HG03521 (cell line): ENCODE measurements around the gene LONRF3.
"Not testable (repeated sequence)": the region's sequence is repeated elsewhere in the genome, so short reads cannot be mapped to it uniquely, and the experiment has no call there.

Experiments used
- ATAC-seq: cut with Tn5 transposase; IDR thresholded peaks from one replicate; pipeline ENCODE4 v1.9.1; 2021; ENCODE audit warnings: mild to moderate bottlenecking, moderate library complexity; ENCODE audit not compliant: unreplicated experiment

LONRF3 gene

DNA sequence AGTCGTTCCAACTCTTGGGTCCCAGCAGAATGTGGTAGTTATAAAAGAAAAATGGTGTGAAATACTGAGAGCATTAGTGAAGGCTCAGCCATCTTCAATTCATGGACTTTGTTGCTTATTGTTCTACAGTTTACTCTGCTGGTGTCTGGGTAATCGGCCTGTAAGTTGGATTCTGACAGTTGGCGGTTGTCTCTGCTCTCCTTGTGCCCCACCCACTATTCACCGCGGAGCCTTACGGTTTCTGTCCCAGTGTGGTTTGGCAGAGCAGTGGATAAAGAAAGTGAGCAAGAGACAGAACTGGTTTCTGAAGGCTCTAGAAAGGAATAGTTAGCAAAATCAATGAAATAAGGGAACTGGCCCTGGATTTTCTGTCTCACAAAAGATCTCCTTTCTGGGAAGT lies 9.1 kb downstream of the LONRF3 start:
- ATAC-seq = no peak

DNA sequence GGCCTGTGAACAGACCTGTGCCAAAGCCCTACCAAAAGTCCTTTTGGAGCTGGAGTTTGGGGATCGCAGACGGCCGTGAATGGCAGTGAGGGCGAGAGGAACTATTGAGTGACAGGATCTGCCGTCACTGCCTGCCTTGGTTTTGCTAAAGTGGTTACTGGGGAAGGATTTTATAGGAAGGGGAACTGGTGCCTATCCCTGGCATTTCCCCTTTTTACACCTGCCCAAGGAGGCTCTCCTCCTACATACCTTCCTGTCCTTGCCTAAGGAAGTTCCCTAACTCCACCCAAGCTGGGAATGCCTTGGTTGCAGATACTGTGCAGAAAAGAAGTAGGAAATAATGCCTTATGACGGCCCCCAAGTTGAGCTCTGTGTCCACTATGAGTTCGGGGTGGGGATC lies 14.5 kb downstream of the LONRF3 start:
- no peak for ATAC-seq

DNA sequence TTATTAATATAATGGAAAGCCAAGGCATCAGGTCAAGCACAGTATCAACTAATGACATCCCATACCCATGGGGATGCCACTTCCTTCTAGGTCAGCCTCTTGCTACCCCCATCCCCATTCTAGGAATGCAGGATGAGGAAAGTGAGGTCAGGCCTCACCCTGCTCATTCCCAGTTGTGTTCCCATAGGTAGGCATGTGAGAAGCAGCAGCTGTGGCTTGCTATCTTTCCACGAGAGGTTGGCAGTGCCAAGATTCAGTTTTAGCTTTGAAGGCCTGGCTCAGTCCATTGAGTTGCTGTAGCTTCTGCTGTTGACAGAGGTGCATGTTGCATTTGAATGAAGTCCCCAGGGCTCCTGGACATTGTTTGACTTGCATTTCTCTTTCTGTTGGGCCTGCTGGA lies 15.5 kb downstream of the LONRF3 start:
- ATAC-seq = no peak

DNA sequence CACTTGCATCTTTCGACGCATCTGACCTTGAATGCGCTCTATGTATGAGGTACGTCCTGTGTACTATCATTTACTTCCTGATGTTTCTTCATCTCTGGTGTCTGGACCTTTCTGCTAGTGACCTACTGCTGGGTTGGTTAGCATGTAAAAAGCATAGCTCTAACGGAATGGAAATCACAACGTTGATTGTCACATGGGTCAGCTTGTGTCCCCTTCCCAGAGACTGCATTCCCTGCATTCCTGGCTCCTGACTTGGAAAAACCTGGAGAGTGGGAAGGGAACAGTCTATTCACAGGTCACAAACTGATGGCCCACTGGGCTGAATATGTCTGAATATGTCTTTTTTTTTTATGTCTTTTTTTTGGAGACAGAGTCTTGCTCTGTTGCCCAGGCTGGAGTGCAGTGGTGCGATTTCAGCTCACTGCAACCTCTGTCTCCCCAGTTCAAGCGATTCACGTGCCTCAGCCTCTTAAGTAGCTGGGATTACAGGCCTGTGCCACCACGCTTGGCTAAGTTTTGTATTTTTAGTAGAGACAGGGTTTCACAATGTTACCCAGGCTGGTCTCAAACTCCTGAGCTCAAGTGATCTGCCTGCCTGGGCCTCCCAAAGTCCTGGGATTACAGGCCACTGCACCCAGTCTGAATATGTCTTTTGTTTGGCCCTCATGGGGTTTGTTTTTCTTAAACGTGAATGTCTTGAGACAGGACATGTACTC lies 16.3 kb downstream of the LONRF3 start:
- no peak for ATAC-seq

DNA sequence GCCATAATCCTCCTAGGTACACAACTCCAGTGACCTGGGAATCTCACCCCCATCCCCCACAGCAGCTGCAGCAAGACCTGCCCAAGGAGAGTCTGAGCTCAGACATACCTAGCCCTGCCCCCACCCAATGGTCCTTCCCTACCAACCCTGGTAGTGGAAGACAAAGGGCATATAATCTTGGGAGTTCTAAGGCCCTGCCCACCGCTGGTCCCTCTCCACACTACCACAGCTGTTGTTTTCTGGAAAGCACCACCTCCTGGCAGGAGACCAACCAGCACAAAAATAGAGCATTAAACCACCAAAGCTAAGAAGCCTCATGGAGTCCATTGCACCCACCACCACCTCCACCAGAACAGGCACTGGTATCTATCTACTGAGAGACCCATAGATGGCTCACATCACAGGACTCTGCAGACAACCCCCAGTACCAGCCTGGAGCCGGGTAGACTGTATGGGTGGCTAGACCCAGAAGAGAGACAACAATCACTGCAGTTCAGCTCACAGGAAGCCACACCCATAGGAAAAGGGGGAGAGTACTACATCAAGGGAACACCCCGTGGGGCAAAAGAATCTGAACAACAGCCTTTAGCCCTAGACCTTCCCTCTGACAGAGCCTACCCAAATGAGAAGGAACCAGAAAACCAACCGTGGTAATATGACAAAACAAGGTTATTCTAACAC lies 18.2 kb downstream of the LONRF3 start:
- ATAC-seq = not testable (repeated sequence)

DNA sequence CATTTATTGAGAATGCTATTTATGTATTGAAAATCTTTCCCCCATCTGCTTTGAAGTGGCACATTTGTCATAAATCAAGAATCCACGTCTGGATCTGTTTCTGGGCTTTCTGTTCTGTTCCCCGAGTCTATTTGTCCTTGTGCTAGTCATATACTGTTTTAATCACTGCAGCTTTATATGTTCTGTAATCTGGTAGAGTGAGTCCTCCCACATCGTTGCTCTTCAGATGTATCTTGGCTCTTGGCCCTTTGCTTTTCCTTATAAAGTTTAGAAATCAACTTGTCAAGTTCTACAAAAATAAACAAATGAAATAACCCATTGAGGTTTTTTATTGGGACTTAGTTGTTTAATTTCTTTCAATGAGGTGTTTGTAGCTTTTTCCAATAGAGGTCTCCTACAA lies 29.0 kb downstream of the LONRF3 start:
- no peak for ATAC-seq

DNA sequence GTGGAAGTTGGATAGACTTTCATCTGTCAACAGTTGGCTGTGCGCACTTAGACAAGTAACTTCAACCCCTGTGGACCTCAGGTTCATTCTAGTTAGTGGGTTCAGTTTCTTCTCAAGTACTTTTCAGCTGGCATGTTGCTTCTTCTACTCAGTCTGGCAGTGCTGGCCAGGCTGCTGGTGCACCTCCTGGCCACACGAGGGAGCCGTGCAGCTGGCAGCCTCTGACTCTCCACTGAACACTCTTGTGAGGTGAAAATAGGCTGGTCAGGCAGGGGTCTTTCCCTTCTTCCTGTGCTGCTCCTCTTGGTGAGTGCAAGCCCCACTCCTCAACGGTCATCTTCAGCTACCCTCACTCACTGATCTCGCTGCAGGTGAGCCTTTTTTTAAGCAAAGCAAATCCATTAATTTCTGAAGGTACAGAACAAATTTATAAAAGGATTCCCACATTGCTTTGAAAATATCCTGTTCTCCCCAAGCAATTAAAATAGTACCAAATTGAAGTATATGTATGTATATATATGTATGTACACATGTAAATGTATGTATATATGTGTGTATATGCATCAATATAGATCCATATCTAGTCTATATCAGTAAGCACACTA lies 30.6 kb downstream of the LONRF3 start:
- ATAC-seq = peak; percentile 70

DNA sequence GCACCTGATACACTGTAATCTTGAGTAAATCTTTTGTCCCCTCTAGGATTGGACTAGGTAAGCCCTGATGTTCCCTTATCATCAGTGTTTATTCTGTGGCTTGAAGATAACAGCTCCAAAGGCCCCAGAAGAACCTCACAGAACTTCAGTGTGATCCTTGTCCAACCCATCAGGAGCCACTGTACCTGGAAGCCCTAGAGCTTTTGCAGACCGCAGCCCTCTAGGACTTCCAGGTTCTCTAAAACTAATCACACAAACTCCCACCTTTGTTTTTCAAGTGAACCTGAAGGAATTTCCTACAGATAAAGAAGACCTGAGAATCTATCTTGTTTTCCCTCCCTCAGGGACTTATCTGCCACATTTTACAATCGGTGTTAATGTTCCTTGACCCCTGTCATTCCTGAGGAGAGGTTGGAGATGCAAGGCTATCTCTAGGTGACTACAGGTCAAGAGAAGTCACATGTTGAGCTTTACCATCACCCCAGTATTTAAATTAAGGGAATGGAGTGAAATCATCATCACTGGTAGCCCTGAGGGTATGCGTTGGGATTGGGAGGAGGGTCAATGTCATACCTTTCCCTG lies 32.9 kb downstream of the LONRF3 start:
- ATAC-seq = no peak

DNA sequence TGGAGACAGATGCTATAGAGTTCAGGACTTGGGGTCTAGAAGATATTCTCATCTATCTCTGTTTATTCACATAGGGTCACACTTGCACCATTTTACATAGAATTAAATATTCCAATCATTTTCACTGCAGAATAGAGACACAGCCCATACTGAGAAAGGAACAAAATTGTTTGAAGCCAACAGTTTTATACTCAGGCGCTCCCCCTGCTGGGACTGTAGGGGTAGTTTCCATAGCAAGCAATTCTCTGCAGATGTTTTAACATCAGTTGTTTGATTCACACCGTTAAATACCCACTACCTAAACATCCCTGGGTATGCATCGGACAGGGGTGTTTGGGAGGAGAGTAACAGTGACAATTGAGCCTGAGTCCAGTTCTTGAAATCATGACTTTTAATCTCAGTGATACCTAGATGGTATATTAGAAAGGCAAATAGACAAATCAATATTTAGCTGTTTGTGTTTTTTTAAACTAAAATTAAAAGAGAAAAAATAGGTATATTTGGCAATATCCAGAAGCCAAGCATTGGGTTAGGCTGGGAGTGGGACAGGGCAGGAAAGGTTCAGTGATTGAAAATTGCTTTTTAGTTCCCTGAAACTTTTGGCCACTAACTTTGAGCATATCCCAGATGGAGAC lies 33.8 kb downstream of the LONRF3 start:
- no peak for ATAC-seq

DNA sequence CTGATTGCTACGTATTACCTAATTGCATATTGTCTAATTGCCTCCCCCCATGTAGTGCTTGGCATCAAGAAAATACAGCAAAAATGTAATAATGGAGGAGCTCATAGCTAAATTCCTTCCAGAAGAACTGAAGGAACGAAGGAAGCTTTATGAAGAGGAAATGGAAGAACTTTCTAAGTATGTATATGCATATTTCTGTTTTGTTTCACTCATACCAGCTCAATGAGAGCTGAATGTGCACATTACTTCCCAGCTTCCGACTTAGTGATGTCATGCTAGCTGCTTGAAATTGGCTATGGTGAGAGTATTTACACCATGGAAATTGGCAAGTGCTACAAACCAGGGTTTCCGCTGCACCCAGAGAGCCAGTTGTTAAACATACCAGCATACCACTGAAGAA lies 34.7 kb downstream of the LONRF3 start:
- ATAC-seq = no peak

DNA sequence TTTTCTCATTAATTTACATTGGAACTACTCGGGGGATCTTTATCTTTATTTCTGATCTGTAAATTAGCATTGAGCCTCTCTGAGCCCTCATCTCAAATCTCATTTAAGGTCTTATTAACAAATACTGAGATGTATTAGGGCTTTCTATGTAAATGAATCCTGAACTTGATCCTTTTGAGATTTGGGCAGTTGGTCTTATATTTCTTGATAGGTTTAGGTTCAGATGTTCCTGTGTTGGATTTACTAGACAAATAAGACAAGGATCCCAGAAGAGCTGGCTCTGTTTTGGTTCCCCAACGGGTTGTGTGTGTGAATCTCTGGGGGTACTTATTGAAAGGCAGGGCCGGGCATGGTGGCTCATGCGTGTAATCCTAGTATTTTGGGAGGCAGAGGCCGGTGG lies 36.1 kb downstream of the LONRF3 start:
- ATAC-seq = no peak

DNA sequence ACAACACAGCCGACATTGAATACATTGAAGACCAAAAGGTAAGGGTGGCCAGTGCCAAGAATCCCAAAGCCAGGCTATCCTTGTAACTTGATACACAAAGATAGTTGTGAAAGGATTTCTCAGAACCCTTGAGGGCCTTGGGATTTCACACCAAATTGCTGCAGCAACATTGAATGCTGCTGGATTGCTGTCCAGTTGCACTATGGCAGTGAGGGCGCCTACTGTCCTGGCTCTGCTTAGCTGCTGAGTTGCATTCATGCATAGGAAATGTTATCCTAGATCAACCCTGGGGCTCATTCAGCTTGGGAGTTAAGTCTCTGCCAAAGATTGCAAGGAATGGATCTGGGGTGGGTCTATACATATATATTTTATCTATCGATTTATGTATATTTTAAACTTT lies 38.7 kb downstream of the LONRF3 start:
- no peak for ATAC-seq

DNA sequence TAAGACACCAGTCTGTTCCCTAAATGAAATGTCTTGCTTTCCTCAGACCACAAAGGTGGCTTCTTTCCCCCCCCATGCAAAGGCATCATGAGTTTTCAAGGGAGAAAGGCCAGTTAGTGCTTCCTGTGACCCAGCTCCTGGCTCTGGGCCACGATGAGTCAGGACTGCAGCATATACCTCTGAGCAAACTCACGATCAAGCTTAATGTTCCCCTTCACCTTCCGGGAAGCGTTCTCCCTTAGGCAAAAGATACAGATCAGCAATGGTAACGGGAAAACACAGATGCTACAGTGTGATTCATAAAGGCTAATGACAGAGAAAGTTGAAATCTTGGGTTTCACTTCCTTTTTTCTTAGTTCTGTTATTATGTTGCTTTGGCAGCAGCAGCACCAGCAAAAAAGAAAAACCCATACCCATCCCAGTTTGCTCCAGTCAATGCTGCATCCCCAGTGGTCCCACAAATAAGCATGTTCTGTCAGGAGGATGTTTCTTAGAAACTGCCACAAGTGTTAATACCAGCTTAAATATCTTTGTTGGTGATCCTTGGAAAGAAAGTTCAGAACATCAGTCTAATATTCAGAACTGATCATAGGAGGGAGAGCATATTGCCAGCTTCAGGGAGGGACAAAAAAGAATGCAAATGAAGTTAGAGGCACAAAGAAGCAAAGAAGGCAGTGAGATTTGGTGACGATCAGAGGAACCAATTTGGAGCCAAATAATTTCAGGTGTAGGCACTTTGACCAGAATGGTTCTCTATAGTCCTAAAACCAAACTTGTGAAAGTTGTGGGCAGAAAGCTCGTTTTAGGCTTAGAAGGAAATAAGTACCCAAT lies 41.2 kb downstream of the LONRF3 start:
- ATAC-seq = peak; percentile 88

DNA sequence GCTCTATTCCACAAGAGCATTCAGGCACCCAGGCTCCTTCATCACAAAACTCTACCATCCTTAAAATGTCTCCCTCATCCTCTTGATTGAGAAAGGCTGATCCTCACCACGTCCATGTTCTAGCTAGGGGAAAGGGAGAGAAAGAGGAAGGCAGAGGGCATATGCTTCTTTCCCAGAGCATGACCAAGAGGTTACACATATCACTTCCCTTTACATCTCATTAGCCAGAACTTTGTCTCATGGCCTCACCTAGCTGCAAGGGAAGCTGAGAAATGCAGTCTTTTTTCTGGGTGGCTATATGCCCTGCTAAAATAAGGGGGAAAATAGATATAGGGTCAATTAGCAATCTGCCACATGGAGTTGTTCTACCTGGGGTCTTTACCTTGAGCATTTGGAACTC lies 42.7 kb downstream of the LONRF3 start:
- ATAC-seq = no peak

DNA sequence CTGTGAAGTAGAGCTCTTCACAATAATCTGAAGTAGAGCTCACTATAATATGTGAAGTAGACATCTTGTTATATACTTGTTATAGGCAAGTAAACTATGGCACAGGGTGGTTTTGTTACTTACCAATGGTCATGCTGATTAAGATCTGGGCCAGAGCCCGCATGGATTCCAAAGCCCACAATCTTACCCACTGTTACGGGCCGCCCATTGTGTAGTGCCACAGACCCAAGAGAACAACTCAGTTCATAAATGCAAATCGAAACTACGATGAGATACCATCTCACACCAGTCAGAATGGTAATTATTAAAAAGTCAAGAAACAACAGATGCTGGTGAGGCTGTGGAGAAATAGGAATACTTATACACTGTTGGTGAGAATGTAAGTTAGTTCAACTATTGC lies 51.5 kb downstream of the LONRF3 start:
- ATAC-seq = no peak

DNA sequence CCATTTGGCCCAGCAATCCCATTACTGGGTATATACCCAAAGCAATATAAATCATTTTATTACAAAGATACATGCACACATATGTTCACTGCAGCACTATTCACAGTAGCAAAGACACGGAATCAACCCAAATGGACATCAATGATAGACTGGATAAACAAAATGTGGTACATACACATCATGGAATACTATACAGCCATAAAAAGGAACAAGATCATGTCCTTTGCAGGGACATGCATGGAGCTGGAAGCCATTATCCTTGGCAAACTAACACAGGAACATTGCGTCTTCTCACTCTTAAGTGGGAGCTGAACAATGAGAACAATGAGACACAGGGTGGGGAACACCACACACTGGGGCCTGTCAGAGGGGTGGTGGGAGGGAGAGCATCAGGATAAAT lies 51.9 kb downstream of the LONRF3 start:
- not testable (repeated sequence) for ATAC-seq

DNA sequence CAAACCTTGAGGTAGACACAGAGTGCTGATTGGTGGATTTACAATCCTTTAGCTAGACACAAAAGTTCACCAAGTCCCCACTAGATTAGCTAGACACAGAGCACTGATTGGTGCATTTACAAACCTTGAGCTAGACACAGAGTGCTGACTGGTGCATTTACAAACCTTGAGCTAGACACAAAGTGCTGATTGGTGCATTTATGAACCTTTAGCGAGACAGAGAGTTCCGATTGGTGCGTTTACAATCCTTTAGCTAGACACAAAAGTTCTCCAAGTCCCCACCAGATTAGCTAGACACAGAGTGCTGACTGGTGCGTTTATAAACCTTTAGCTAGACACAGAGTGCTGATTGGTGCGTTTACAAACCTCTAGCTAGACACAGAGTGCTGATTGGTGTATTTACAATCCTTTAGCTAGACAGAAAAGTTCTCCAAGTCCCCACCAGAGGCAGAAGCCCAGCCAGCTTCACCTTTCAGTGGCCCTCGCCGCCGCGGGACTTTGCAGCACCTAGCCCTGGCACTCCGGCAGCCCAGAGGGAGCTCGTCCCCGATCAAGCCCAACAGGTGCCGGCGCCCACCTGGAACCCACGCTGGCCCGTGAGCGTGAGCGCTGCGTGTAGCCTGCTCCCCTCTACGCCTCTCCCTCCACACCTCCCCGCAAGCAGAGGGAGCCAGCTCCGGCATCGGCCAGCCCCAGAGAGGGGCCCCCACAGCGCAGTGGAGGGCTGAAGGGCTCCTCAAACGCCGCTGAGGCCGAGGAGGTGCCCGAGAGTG lies 53.7 kb downstream of the LONRF3 start:
- not testable (repeated sequence) for ATAC-seq

DNA sequence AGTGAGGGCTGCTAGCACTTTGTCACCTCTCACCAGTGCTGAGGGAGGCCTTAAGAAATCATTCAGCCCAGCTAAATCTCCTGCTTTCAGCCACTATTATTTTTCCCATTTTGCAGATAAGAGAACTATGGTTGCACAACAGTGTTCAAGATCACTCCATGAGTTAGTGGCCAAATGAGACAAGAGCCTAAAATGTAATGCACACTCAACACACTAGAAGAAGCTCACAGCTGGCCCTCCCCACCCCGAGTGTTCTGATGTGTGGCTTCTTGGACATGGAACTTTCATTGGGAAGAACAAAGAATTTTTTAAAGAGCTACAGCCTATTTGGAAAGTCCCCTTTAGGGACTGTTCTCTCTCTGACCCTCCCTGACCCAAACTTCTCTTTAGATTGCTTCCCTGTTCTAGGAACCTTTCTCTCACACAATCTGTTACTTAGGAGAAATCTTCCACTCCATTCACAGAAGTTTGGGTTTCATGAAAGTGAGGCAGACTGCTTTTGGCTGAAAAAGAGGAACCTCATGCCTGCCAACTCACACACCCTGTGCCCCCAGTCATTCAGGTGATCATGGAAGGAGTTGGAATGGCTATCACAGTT lies 54.4 kb downstream of the LONRF3 start:
- ATAC-seq = no peak

DNA sequence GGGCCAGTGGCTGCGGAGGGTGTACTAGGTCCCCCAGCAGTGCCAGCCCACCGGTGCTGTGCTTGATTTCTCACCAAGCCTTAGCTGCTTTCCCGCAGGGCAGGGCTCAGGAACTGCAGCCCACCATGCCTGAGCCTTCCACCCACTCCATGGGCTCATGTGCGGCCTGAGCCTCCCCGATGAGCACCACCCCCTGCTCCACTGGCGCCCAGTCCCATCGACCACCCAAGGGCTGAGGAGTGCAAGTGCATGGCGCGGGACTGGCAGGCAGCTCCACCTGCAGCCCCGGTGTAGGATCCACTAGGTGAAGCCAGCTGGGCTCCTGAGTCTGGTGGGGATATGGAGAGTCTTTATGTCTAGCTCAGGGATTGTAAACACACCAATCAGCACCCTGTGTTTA lies 55.2 kb downstream of the LONRF3 start:
- not testable (repeated sequence) for ATAC-seq
